H1 (cell line): ENCODE results near the gene MFSD6L. TPM values are rescaled to one million over a fixed set of nuclear protein-coding genes. Genes with fewer than 3 reads are reported as not detected.

Experiments
- CTCF ChIA-PET: fragments of 300-600 bp; sonication (Branson Sonifier 250); formaldehyde crosslinking; loops from one replicate; lab custom pipeline; 2021; ENCODE audit not compliant: partially characterized antibody; lab: Charles Lee
- POLR2A ChIA-PET: fragments of 300-600 bp; sonication (Branson Sonifier 250); formaldehyde crosslinking; loops from one replicate; lab custom pipeline; 2021; ENCODE audit warnings: inconsistent platforms; ENCODE audit not compliant: partially characterized antibody; lab: Charles Lee
- DNase-seq, 2 experiments: peaks; one replicate each; pipeline versions ENCODE4 v3.0.0 to v3.0.0-alpha.2; 2010 to 2022; ENCODE audit warnings: low spot score in 2 of 2, low read depth in 1 of 2, mixed read lengths in 1 of 2
- FAIRE-seq: peaks from 2 replicates; lab custom pipeline; 2011; peaks lifted over from hg19 to GRCh38; lab: Jason Lieb, UNC
- H2AFZ ChIP-seq: 2 replicates; pipeline ENCODE4 v1.8.1; 2012; ENCODE audit warnings: low read length, inconsistent platforms
- H2AK5ac ChIP-seq: 2 replicates; pipeline ENCODE4 v1.6.1; 2013; ENCODE audit warnings: low read depth, low read length
- H2BK120ac ChIP-seq: replicated peaks from 2 replicates; pipeline ENCODE3; 2013; ENCODE audit warnings: low read depth, low read length, inconsistent platforms
- H2BK12ac ChIP-seq: 2 replicates; pipeline ENCODE4 v1.6.1; 2013; ENCODE audit warnings: low read depth, low read length
- H2BK15ac ChIP-seq: 2 replicates; pipeline ENCODE4 v1.6.1; 2013; ENCODE audit warnings: low read length
- H2BK20ac ChIP-seq: 2 replicates; pipeline ENCODE4 v1.6.1; 2013; ENCODE audit warnings: low read length
- H2BK5ac ChIP-seq: 2 replicates; pipeline ENCODE4 v1.6.1; 2013; ENCODE audit warnings: low read depth, low read length
- H3K14ac ChIP-seq: 2 replicates; pipeline ENCODE4 v1.6.1; 2013; ENCODE audit warnings: inconsistent platforms; ENCODE audit not compliant: insufficient read length
- H3K18ac ChIP-seq: 2 replicates; pipeline ENCODE4 v1.6.1; 2013; ENCODE audit warnings: low read length; ENCODE audit errors: extremely low read depth
- H3K23ac ChIP-seq: 2 replicates; pipeline ENCODE4 v1.6.1; 2013; ENCODE audit warnings: inconsistent platforms; ENCODE audit not compliant: insufficient read length
- H3K23me2 ChIP-seq: 2 replicates; pipeline ENCODE4 v1.6.1; 2013; ENCODE audit warnings: low read depth, low read length
- H3K27ac ChIP-seq: 2 replicates; pipeline ENCODE4 v1.6.1; 2011; ENCODE audit warnings: low read depth, low read length, inconsistent platforms
- H3K27me3 ChIP-seq, 4 experiments: replicated peaks in 1 of 4; 1 replicate in 1 of 4; 2 replicates in 3 of 4; pipeline versions ENCODE4 v1.6.1 to v1.8.1; 2011 to 2013; ENCODE audit warnings: low read length in 3 of 4, mild to moderate bottlenecking in 3 of 4, inconsistent platforms in 2 of 4, mixed read lengths in 2 of 4, moderate library complexity in 1 of 4; ENCODE audit not compliant: control insufficient read depth in 3 of 4, insufficient read depth in 3 of 4; ENCODE audit errors: extremely low read depth in 1 of 4
- H3K36me3 ChIP-seq, 4 experiments: 2 replicates each; pipeline versions ENCODE4 v1.6.1 to v1.8.1; 2011 to 2013; ENCODE audit warnings: mild to moderate bottlenecking in 4 of 4, low read length in 3 of 4, moderate library complexity in 2 of 4, control low read depth in 1 of 4, inconsistent platforms in 1 of 4; ENCODE audit not compliant: insufficient read depth in 4 of 4, control insufficient read depth in 2 of 4
- H3K4ac ChIP-seq: replicated peaks from 2 replicates; pipeline ENCODE3; 2013; ENCODE audit warnings: low read length, low read depth, mixed read lengths, inconsistent platforms; ENCODE audit not compliant: insufficient read length
- H3K4me1 ChIP-seq, 4 experiments: replicated peaks in 1 of 4; 1 replicate in 1 of 4; 2 replicates in 3 of 4; pipeline versions ENCODE4 v1.6.1 to v1.8.1; 2011 to 2013; ENCODE audit warnings: low read length in 3 of 4, inconsistent platforms in 2 of 4, mixed read lengths in 1 of 4; ENCODE audit not compliant: insufficient read depth in 4 of 4, control insufficient read depth in 3 of 4
- H3K4me2 ChIP-seq, 2 experiments: 2 replicates each; pipeline versions ENCODE4 v1.6.1 to v1.8.1; 2011 to 2013; ENCODE audit warnings: low read depth in 2 of 2, low read length in 2 of 2, control low read depth in 1 of 2, inconsistent platforms in 1 of 2, mild to moderate bottlenecking in 1 of 2; ENCODE audit not compliant: insufficient read depth in 1 of 2
- H3K4me3 ChIP-seq, 4 experiments: fragments of 200-600, 300-600 bp in 1 of 4; sonication (generic), shearing (Covaris generic), sonication (Bioruptor Twin) in 1 of 4; 2 replicates each; pipeline versions ENCODE4 v1.5.1 to v1.8.1; 2011 to 2016; ENCODE audit warnings: low read length in 4 of 4, low read depth in 3 of 4, control low read depth in 2 of 4, inconsistent platforms in 2 of 4, mild to moderate bottlenecking in 2 of 4, mixed read lengths in 1 of 4, moderate library complexity in 1 of 4; ENCODE audit not compliant: insufficient read depth in 2 of 4; ENCODE audit errors: extremely low read depth in 1 of 4
- H3K56ac ChIP-seq: replicated peaks from 2 replicates; pipeline ENCODE3; 2013; ENCODE audit warnings: low read depth, mild to moderate bottlenecking, mixed read lengths, low read length, inconsistent platforms; ENCODE audit not compliant: insufficient read length
- H3K79me1 ChIP-seq: 2 replicates; pipeline ENCODE4 v1.6.1; 2013; ENCODE audit warnings: low read depth, low read length, control low read depth
- H3K79me2 ChIP-seq, 2 experiments: 2 replicates each; pipeline versions ENCODE4 v1.6.1 to v1.8.1; 2012 to 2013; ENCODE audit warnings: low read length in 2 of 2, mild to moderate bottlenecking in 2 of 2, inconsistent platforms in 1 of 2; ENCODE audit not compliant: insufficient read depth in 2 of 2, control insufficient read depth in 1 of 2
- H3K9ac ChIP-seq, 4 experiments: replicated peaks in 1 of 4; 1 replicate in 1 of 4; 2 replicates in 3 of 4; pipeline versions ENCODE4 v1.6.1 to v1.8.1; 2011 to 2013; ENCODE audit warnings: low read depth in 3 of 4, low read length in 3 of 4, control low read depth in 2 of 4, mild to moderate bottlenecking in 2 of 4, moderate library complexity in 2 of 4, inconsistent platforms in 1 of 4; ENCODE audit errors: extremely low read depth in 1 of 4
- H3K9me3 ChIP-seq, 2 experiments: 2 replicates each; pipeline versions ENCODE4 v1.6.1 to v1.8.1; 2012 to 2013; ENCODE audit warnings: mild to moderate bottlenecking in 2 of 2, moderate library complexity in 2 of 2, control low read depth in 1 of 2, inconsistent platforms in 1 of 2, low read depth in 1 of 2, low read length in 1 of 2, mixed read lengths in 1 of 2; ENCODE audit not compliant: insufficient read depth in 2 of 2
- H4K20me1 ChIP-seq, 2 experiments: replicated peaks in 1 of 2; 2 replicates each; pipeline versions ENCODE3 to v1.8.1; 2011 to 2013; ENCODE audit warnings: inconsistent platforms in 2 of 2, low read length in 2 of 2, mild to moderate bottlenecking in 1 of 2; ENCODE audit not compliant: insufficient read depth in 2 of 2, control insufficient read depth in 1 of 2
- H4K5ac ChIP-seq: 2 replicates; pipeline ENCODE4 v1.6.1; 2013; ENCODE audit warnings: low read length, low read depth, mixed read lengths, inconsistent platforms; ENCODE audit not compliant: insufficient read length
- H4K8ac ChIP-seq: 2 replicates; pipeline ENCODE4 v1.8.0; 2013; ENCODE audit warnings: mild to moderate bottlenecking, moderate library complexity, low read length, inconsistent platforms; ENCODE audit not compliant: insufficient read depth; ENCODE audit errors: extremely low read depth
- H4K91ac ChIP-seq: replicated peaks from 2 replicates; pipeline ENCODE3; 2013; ENCODE audit warnings: low read length, mixed read lengths, inconsistent platforms; ENCODE audit not compliant: insufficient read length
- CBX8 ChIP-seq: fragments of 300-800, 300-1000 bp; sonication (generic); IDR thresholded peaks from 2 replicates; pipeline ENCODE4 v1.7.1; 2016; ENCODE audit warnings: low read depth, low read length, borderline replicate concordance
- EZH2 ChIP-seq: fragments of 200-600 bp; sonication (generic); IDR thresholded peaks from 2 replicates; pipeline ENCODE4 v1.7.1; 2012; ENCODE audit warnings: low read depth, mild to moderate bottlenecking, moderate library complexity, low read length, inconsistent platforms; ENCODE audit not compliant: severe bottlenecking
- FOSL1 ChIP-seq: IDR thresholded peaks from 2 replicates; pipeline ENCODE4 v1.6.1; 2011; ENCODE audit warnings: mild to moderate bottlenecking, low read depth, low read length, moderate library complexity; ENCODE audit not compliant: insufficient read depth
- HDAC2 ChIP-seq, 2 experiments: fragments of 300-600 bp in 1 of 2; sonication (generic) in 1 of 2; IDR thresholded peaks; 2 replicates each; pipeline ENCODE4 v1.6.1; 2011 to 2012; ENCODE audit warnings: low read depth in 2 of 2, low read length in 2 of 2, mild to moderate bottlenecking in 2 of 2, moderate library complexity in 2 of 2, borderline replicate concordance in 1 of 2, inconsistent platforms in 1 of 2
- JUN ChIP-seq: IDR thresholded peaks from 2 replicates; pipeline ENCODE4 v1.6.1; 2011; ENCODE audit warnings: low read depth, mild to moderate bottlenecking, improper control_type of control experiment, low read length
- SIX5 ChIP-seq: IDR thresholded peaks from 2 replicates; pipeline ENCODE4 v1.6.1; 2011; ENCODE audit warnings: mild to moderate bottlenecking, low read depth, low read length
- SP1 ChIP-seq: IDR thresholded peaks from 2 replicates; pipeline ENCODE4 v1.6.1; 2011; ENCODE audit warnings: low read depth, low read length
- SP4 ChIP-seq: IDR thresholded peaks from 2 replicates; pipeline ENCODE4 v1.6.1; 2012; ENCODE audit warnings: low read length, inconsistent platforms
- SUZ12 ChIP-seq: fragments of 200-600 bp; sonication (generic); IDR thresholded peaks from 2 replicates; pipeline ENCODE4 v1.6.1; 2012; ENCODE audit warnings: mild to moderate bottlenecking, inconsistent platforms, low read length, moderate library complexity, mixed read lengths
- TAF1 ChIP-seq: IDR thresholded peaks from 2 replicates; pipeline ENCODE4 v1.6.1; 2011; ENCODE audit warnings: mild to moderate bottlenecking, low read depth, low read length
- TBP ChIP-seq: IDR thresholded peaks from 2 replicates; pipeline ENCODE4 v1.6.1; 2011; ENCODE audit warnings: low read depth, low read length, improper control_type of control experiment
- YY1 ChIP-seq: IDR thresholded peaks from 2 replicates; pipeline ENCODE4 v1.6.1; 2011; ENCODE audit warnings: low read depth, mild to moderate bottlenecking, low read length
- WGBS, 2 experiments: shearing (Covaris generic) in 1 of 2; methylation state at CpG; one replicate each; pipeline versions ENCODE4 v1.1.6 to v1.1.7; 2013 to 2015; ENCODE audit warnings: low lambda C conversion rate in 2 of 2, mixed read lengths in 2 of 2, inconsistent platforms in 1 of 2, low coverage in 1 of 2, missing lambda C conversion rate in 1 of 2; ENCODE audit not compliant: insufficient replicate concordance in 2 of 2, insufficient coverage in 1 of 2, insufficient read length in 1 of 2; ENCODE audit errors: extremely low coverage in 1 of 2, missing lambda C conversion rate in 1 of 2; 5-methylcytosine and 5-hydroxymethylcytosine counted together
- polyA plus RNA-seq, 7 experiments: library from polyadenylated mRNA; depleted of rRNA in 3 of 7; stranded (reverse) in 5 of 7; unstranded in 2 of 7; fragments of >200 nt in 5 of 7; fragments of 200-250 nt in 2 of 7; gene quantifications; 1 replicate in 5 of 7; 2 replicates in 1 of 7; 4 replicates in 1 of 7; pipeline versions ENCODE4 v1.2.1 to v1.2.3, GENCODE V29; 2011 to 2013; ENCODE audit warnings: missing spikeins in 2 of 7, mixed read lengths in 2 of 7
- total RNA-seq: library from RNA; stranded (reverse); fragmentation: NEBNext Ultra II Directional; extraction: Animal tissue kit (Norgen Biotek cat#: 25700); gene quantifications from 2 replicates; pipeline ENCODE4 v1.2.1, GENCODE V29; 2021

MFSD6L gene
- total and polyA plus RNA-seq, 2 of the 8 experiments (the other 6 are each of a cell fraction or from before 2014, with no cell fraction given): 2.6 to 2.7 TPM

- H2BK5ac ChIP-seq: no peak overlapping the region
- H3K9ac ChIP-seq: no peak overlapping the region
- H3K14ac ChIP-seq: no peak overlapping the region
- H4K5ac ChIP-seq: no peak overlapping the region
- H3K23me2 ChIP-seq: no peaks in the 10 kb centered on the region
- ChIA-PET POLR2A (no interaction called here), CTCF (interaction anchor here (1.0 to 3.1 kb wide), 4 partner anchors 14 to 29 kb away, joined by 3 to 15 read pairs (median 6); no protein-coding TSS in a partner anchor)
- 0 out of 2 replicates have a peak overlapping the region, but pooled peaks have one; percentile 9 for H2BK20ac ChIP-seq
- no peaks in the 10 kb centered on the region for H3K79me2 ChIP-seq
- no peak overlapping the region for H3K27ac ChIP-seq
- H4K20me1 ChIP-seq: no peaks in the 10 kb centered on the region
- H2AK5ac ChIP-seq: no peak overlapping the region
- no peak overlapping the region for H3K23ac ChIP-seq
- H3K4me1 ChIP-seq: peaks cover 0 to 3% (median 0%) of the 10 kb centered on the region in 4 experiments; a peak in 3 of 7 replicates
- no peak overlapping the region for H2AFZ ChIP-seq
- H4K8ac ChIP-seq: no peak overlapping the region
- H3K27me3 ChIP-seq: no peaks in the 10 kb centered on the region
- no peak for FAIRE-seq
- no peaks in the 10 kb centered on the region for H3K9me3 ChIP-seq
- H3K4me3 ChIP-seq: no peak overlapping the region
- no peak overlapping the region for H2BK120ac ChIP-seq
- no peak overlapping the region for H3K4ac ChIP-seq
- no peak overlapping the region for H3K18ac ChIP-seq
- WGBS, 2 experiments: 90% methylated on average over 9 of the region's 9 CpGs; no CpG with 5 or more reads in 1 of the 2 experiments
- no peaks in the 10 kb centered on the region for H3K79me1 ChIP-seq
- DNase-seq: no peak
- no peak overlapping the region for H2BK15ac ChIP-seq
- no peak overlapping the region for H2BK12ac ChIP-seq
- no peak overlapping the region for H3K4me2 ChIP-seq
- no peak overlapping the region for H3K56ac ChIP-seq
- H4K91ac ChIP-seq: no peak overlapping the region
- H3K36me3 ChIP-seq: no peaks in the 10 kb centered on the region
- TF ChIP-seq SUZ12 (no peak), FOSL1 (no peak), TBP (no peak), TAF1 (no peak), CBX8 (no peak), SP4 (no peak), SP1 (no peak), YY1 (no peak), SIX5 (no peak), JUN (no peak), HDAC2 (IDR thresholded peaks at IDR 0.05; ENCODE audit: borderline replicate concordance in 1 of 2, low read depth in 2 of 2, low read length in 2 of 2) (no peak), EZH2 (no peak)
Observed at GRCh38 chr17:8844229-8845218, 45.4 kb upstream of the MFSD6L start.
